Hepatocyte (in vitro differentiated cells): ENCODE results near the gene KNDC1. TPM values are rescaled to one million over a fixed set of nuclear protein-coding genes. Genes with fewer than 3 reads are reported as not detected.

Experiments used
- DNase-seq: peaks from one replicate; pipeline ENCODE4 v3.0.0-alpha.2; 2016; ENCODE audit warnings: low spot score
- H2AFZ ChIP-seq: fragments of 200-600 bp; sonication (generic); 2 replicates; pipeline ENCODE4 v1.6.0; 2016; ENCODE audit warnings: antibody characterized with exemption, mild to moderate bottlenecking
- H3K27ac ChIP-seq: fragments of 200-600 bp; sonication (generic); 2 replicates; pipeline ENCODE4 v1.5.1; 2016; ENCODE audit warnings: mild to moderate bottlenecking
- H3K27me3 ChIP-seq: fragments of 200-600 bp; sonication (generic); 2 replicates; pipeline ENCODE4 v1.6.1; 2016
- H3K36me3 ChIP-seq: fragments of 200-600 bp; sonication (generic); replicated peaks from 2 replicates; pipeline ENCODE4 v1.5.1; 2016; ENCODE audit warnings: low read depth; ENCODE audit not compliant: insufficient read depth
- H3K4me1 ChIP-seq: fragments of 200-600 bp; sonication (generic); 2 replicates; pipeline ENCODE4 v1.5.1; 2016; ENCODE audit warnings: mild to moderate bottlenecking, moderate library complexity; ENCODE audit not compliant: insufficient read depth
- H3K4me2 ChIP-seq: fragments of 200-600 bp; sonication (generic); 2 replicates; pipeline ENCODE4 v1.6.0; 2016
- H3K4me3 ChIP-seq: fragments of 200-600 bp; sonication (generic); 2 replicates; pipeline ENCODE4 v1.5.1; 2016; ENCODE audit warnings: mild to moderate bottlenecking
- H3K79me2 ChIP-seq: fragments of 200-600 bp; sonication (generic); 2 replicates; pipeline ENCODE4 v1.6.0; 2017; ENCODE audit warnings: mild to moderate bottlenecking
- H3K9me2 ChIP-seq: fragments of 200-600 bp; sonication (generic); replicated peaks from 2 replicates; pipeline ENCODE4 v1.6.0; 2017; ENCODE audit warnings: mild to moderate bottlenecking; ENCODE audit not compliant: insufficient read depth
- H3K9me3 ChIP-seq: fragments of 200-600 bp; sonication (generic); 2 replicates; pipeline ENCODE4 v1.5.1; 2016; ENCODE audit warnings: low read depth, mild to moderate bottlenecking
- H4K20me1 ChIP-seq: fragments of 200-600 bp; sonication (generic); 2 replicates; pipeline ENCODE4 v1.6.0; 2016; ENCODE audit warnings: mild to moderate bottlenecking; ENCODE audit not compliant: insufficient read depth, poor library complexity, severe bottlenecking
- EZH2 ChIP-seq: fragments of 200-600 bp; sonication (generic); IDR thresholded peaks from 2 replicates; pipeline ENCODE4 v1.6.1; 2016; ENCODE audit warnings: antibody characterized with exemption, mild to moderate bottlenecking, borderline replicate concordance
- EZH2phosphoT487 ChIP-seq: fragments of 200-600 bp; sonication (generic); IDR thresholded peaks from one replicate; pipeline ENCODE4 v1.6.1; 2018; ENCODE audit warnings: antibody characterized with exemption, mild to moderate bottlenecking, low read depth, moderate library complexity; ENCODE audit not compliant: unreplicated experiment, severe bottlenecking
- WGBS: methylation state at CpG from one replicate; pipeline ENCODE4 v1.1.6; 2016; ENCODE audit warnings: low lambda C conversion rate; ENCODE audit errors: missing lambda C conversion rate; 5-methylcytosine and 5-hydroxymethylcytosine counted together
- polyA plus RNA-seq: library from polyadenylated mRNA; unstranded; fragments of >200 nt; fragmentation: Nextera tagmentation; extraction: Ambion mirVana; gene quantifications from 2 replicates; pipeline ENCODE4 v1.2.1, GENCODE V29; 2016
- total RNA-seq: library from RNA; depleted of rRNA; stranded (reverse); fragments of >200 nt; gene quantifications from 2 replicates; pipeline ENCODE4 v1.2.3, GENCODE V29; 2014
- TF ChIP-seq, protein P1 (sequence below): fragments of 200-600 bp; sonication (generic); IDR thresholded peaks from 2 replicates; pipeline ENCODE4 v1.5.1; 2016; ENCODE audit warnings: antibody characterized with exemption, mild to moderate bottlenecking; ENCODE audit not compliant: poor library complexity

Gene KNDC1
- total and polyA plus RNA-seq, 2 experiments from 2014 or later: 3.8 to 4.3 TPM

DNA sequence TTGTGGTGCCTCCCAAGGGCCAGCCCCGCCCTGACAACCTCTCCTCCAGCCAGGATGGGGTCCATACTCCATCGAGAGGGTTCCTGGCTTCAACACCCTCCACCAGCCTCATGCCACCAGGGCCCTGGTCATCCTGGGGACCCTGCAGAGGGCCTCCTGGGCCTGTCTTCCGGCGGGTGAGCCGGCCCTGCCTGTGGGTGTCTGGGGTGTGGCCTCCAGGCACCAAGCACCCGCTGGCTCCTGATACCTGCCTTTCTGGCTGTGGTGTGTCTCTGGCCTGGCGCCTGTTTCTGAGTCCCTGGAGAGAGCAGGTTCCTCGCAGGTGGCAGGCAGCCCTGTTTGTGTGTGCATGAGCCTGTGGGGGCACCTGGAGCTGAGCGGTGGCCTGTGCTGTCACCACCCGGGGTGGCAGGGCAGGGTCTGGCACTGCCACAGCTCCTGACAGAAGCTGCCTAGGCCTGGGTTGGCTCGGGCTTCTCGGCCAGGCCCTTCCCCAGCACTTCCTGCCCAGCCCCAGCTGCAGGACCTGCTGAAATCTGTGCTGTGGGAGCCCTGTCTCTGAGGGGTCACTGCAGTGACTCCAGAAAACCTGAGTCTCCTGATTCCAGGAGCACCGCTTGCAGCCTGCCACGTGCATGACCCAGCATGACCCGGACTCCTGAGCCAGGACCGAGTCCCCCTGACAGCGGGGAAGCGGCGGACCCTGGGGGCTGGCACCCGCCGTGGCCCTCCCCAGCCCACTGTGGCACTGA lies 98.2 kb downstream of the KNDC1 start:
- WGBS: 86% methylated on average over 21 of the region's 21 CpGs
- Histone ChIP-seq H3K4me3 (no peak overlapping the region), H3K27me3 (no peaks in the 10 kb centered on the region), H3K36me3 (no peaks in the 10 kb centered on the region), H4K20me1 (no peaks in the 10 kb centered on the region), H3K4me1 (peaks cover 20% of the 10 kb centered on the region), H3K4me2 (peak overlapping the region; percentile 75), H3K27ac (no peak overlapping the region), H3K79me2 (no peaks in the 10 kb centered on the region), H3K9me2 (no peaks in the 10 kb centered on the region), H3K9me3 (no peaks in the 10 kb centered on the region), H2AFZ (no peak overlapping the region)
- no peak for DNase-seq
- TF ChIP-seq EZH2phosphoT487: no peak
- TF ChIP-seq EZH2: no peak
- TF ChIP-seq, protein P1, sequence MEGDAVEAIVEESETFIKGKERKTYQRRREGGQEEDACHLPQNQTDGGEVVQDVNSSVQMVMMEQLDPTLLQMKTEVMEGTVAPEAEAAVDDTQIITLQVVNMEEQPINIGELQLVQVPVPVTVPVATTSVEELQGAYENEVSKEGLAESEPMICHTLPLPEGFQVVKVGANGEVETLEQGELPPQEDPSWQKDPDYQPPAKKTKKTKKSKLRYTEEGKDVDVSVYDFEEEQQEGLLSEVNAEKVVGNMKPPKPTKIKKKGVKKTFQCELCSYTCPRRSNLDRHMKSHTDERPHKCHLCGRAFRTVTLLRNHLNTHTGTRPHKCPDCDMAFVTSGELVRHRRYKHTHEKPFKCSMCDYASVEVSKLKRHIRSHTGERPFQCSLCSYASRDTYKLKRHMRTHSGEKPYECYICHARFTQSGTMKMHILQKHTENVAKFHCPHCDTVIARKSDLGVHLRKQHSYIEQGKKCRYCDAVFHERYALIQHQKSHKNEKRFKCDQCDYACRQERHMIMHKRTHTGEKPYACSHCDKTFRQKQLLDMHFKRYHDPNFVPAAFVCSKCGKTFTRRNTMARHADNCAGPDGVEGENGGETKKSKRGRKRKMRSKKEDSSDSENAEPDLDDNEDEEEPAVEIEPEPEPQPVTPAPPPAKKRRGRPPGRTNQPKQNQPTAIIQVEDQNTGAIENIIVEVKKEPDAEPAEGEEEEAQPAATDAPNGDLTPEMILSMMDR: no peak

DNA sequence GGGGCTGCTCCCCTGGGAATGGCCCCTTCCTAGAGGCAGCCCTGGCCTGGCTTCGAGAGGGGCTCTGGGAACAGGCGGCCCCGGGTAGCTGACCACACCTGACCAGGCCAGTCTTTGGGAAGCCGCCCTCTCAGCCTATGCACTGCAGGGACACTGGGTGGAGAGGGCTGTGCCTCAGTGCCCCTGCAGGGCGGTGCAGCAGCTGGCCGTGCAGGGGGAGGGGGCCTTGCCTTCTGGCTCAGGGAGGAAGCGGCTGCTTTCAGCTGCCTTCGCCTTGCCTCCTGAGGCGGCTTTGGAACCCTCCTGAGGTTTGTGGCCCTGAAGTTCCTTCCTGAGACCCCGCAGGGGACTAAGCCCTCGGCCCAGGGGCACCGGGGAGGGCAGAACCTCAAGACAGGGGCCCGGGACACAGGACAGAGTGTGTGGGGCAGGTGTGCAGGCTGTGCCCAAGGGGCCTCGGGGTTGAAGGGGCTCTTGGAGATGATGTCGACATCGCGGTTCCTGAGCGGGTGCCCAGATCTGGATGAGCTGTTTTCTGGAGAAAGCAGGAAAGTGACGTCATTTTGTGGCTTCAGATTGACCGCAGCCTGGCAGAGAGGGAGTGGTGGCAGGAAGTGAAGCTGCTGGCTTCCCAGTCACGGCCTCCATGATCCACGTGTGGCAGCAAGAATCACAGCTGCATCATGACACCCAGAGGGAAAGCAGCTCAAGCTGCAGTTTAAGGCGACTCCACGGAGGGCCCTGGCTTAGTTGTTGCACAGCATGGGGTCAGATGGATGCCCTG lies 99.0 kb downstream of the KNDC1 start:
- DNase-seq: peak; percentile 76
- H3K79me2 ChIP-seq: no peaks in the 10 kb centered on the region
- H3K27ac ChIP-seq: no peak overlapping the region
- WGBS: 78% methylated on average over 24 of the region's 24 CpGs
- H3K4me2 ChIP-seq: no peak overlapping the region
- no peaks in the 10 kb centered on the region for H3K36me3 ChIP-seq
- peaks cover 20% of the 10 kb centered on the region for H3K4me1 ChIP-seq
- no peaks in the 10 kb centered on the region for H4K20me1 ChIP-seq
- H3K9me3 ChIP-seq: no peaks in the 10 kb centered on the region
- TF ChIP-seq EZH2phosphoT487 (no peak), EZH2 (no peak)
- TF ChIP-seq, protein P1: no peak
- H2AFZ ChIP-seq: no peak overlapping the region
- no peaks in the 10 kb centered on the region for H3K9me2 ChIP-seq
- no peak overlapping the region for H3K4me3 ChIP-seq
- no peaks in the 10 kb centered on the region for H3K27me3 ChIP-seq

DNA sequence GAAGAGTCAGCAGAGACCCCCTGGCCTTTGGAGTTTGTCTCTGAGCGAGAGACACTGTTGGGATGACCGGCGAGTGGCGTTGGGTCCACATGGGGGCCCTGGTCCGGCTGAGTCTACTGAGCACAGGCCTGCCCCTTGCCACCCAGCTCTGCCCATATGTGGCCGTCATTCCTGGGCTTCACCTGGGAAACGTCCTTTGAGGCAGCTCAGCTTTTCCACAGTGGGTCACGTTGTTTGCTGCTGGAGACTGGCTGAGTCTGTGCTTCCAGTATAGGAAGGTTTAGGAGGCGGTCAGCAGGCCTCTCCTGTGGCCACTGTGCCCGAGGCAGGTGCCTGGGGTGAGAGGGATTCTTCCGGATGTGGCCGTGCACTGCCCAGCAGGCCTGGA lies 99.6 kb downstream of the KNDC1 start:
- no peak for DNase-seq
- 81% methylated on average over 12 of the region's 12 CpGs for WGBS
- TF ChIP-seq EZH2phosphoT487 (no peak), EZH2 (no peak)
- TF ChIP-seq, protein P1: no peak
- no peaks in the 10 kb centered on the region for H3K9me3 ChIP-seq
- H3K9me2 ChIP-seq: no peaks in the 10 kb centered on the region
- H2AFZ ChIP-seq: no peak overlapping the region
- H3K27me3 ChIP-seq: no peaks in the 10 kb centered on the region
- peaks cover 17% of the 10 kb centered on the region for H3K4me1 ChIP-seq
- H3K4me2 ChIP-seq: no peak overlapping the region
- H3K36me3 ChIP-seq: no peaks in the 10 kb centered on the region
- H3K79me2 ChIP-seq: no peaks in the 10 kb centered on the region
- no peak overlapping the region for H3K27ac ChIP-seq
- H3K4me3 ChIP-seq: no peak overlapping the region
- H4K20me1 ChIP-seq: no peaks in the 10 kb centered on the region
